Psoas muscle (tissue), 8 donors: ENCODE results near the gene RHBDL3. TPM values are rescaled to one million over a fixed set of nuclear protein-coding genes. Genes with fewer than 3 reads are reported as not detected.
"Not testable (repeated sequence)": the region's sequence is repeated elsewhere in the genome, so short reads cannot be mapped to it uniquely, and the experiment has no call there.

Source experiments
- ATAC-seq, 4 donors: fragments of 200-7000 bp; cut with Tn5 transposase; one replicate each; pipeline ENCODE4 v1.9.1; 2020; ENCODE audit warnings: moderate library complexity in 3 of 4, mild to moderate bottlenecking in 2 of 4
- DNase-seq, 2 donors: peaks; one replicate each; pipeline ENCODE4 v3.0.0-alpha.2; 2020
- H3K27ac ChIP-seq: fragments of 200-600 bp; one replicate; pipeline ENCODE4 v1.8.0; 2022
- H3K27me3 ChIP-seq, 3 donors: fragments of 200-600 bp in 1 of 3; one replicate each; pipeline versions ENCODE4 v1.6.1 to v1.8.0; 2013 to 2022; ENCODE audit warnings: low read length in 2 of 3, mild to moderate bottlenecking in 2 of 3, moderate library complexity in 1 of 3; ENCODE audit not compliant: insufficient read depth in 3 of 3
- H3K36me3 ChIP-seq, 2 donors: fragments of 200-600 bp in 1 of 2; one replicate each; pipeline versions ENCODE4 v1.6.1 to v1.8.0; 2013 to 2022; ENCODE audit warnings: low read depth in 1 of 2, mild to moderate bottlenecking in 1 of 2, moderate library complexity in 1 of 2; ENCODE audit not compliant: insufficient read depth in 1 of 2
- H3K4me1 ChIP-seq: fragments of 200-600 bp; one replicate; pipeline ENCODE4 v1.8.0; 2022
- H3K4me3 ChIP-seq: fragments of 200-600 bp; one replicate; pipeline ENCODE4 v1.8.0; 2022; ENCODE audit warnings: mild to moderate bottlenecking
- H3K9me3 ChIP-seq: fragments of 200-600 bp; one replicate; pipeline ENCODE4 v1.8.0; 2022
- WGBS, 3 donors: extraction: QIAGEN DNeasy Blood & Tissue Kit; methylation state at CpG; one replicate each; pipeline versions ENCODE4 v1.1.6 to v1.1.7; 2013; 5-methylcytosine and 5-hydroxymethylcytosine counted together
- intact Hi-C, 2 donors: fragments of 100-400 bp; cut with DNase I; formaldehyde crosslinking; loops; one replicate each; pipeline versions ENCODE4 v1.11.0 to v1.14.2; 2022
- polyA plus RNA-seq, 3 donors: library from polyadenylated mRNA; stranded (reverse); fragments of 200-250 nt; gene quantifications; one replicate each; pipeline ENCODE4 v1.2.3, GENCODE V29; 2013
- total RNA-seq, 4 donors: library from RNA; stranded (reverse); fragmentation: NEBNext Ultra II Directional in 2 of 4; extraction: Animal tissue kit (Norgen Biotek cat#: 25700) in 2 of 4; gene quantifications; one replicate each; pipeline versions ENCODE4 v1.2.1 to v1.2.4, GENCODE V29; 2021 to 2023
- TF ChIP-seq, protein P1 (sequence below): fragments of 200-600 bp; IDR thresholded peaks from one replicate; pipeline ENCODE4 v1.8.0; 2022; ENCODE audit warnings: antibody characterized with exemption
- donor health status: healthy with polysubstance abuse.
- donor health status: DM: no; HTN: no; CAD: no; lungs with moderate emphysema.
- donor health status: Bipolar disorder and iron deficiency.
- donor health status: healthy.
- donor health status: DM: yes; HTN: yes; CAD: no.
- donor health status: DM: no; HTN: no; CAD: no.
- donor health status: DM: no; HTN: no; CAD: no.
- donor health status: DM: yes; HTN: yes; CAD: no.

Gene RHBDL3
- total and polyA plus RNA-seq, 7 donors = 0.04 to 0.19 (median 0.12) TPM; not detected in 1

DNA sequence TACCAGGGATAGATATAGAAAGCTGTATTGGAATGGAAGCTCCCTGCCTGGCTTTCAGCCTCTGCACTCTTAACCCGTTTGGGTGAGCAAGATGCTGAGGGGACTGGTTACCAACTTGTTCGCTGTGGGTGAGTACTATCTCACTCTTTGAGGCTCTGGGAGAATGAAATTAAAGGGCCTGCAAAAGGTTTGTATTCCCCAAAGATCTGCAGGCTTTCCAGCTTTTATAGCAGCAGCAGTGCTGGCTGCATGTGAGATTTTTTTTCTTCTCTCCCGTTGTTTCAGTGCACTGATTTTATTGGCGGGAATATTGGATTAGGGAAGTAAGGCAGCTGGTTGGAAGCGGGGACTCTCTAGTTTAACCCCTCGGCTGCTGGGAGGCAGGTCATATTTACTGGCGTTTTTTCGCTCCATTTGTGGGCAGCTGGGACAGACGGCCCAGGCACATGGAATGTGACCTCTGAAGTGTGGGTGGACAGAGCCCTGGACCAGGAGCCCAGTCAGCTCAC lies 45.5 kb downstream of the RHBDL3 start:
- peak overlapping the region; percentile 22 for H3K4me3 ChIP-seq
- no peak for DNase-seq
- H3K4me1 ChIP-seq = no peaks in the 10 kb centered on the region
- peaks cover 0 to 4% (median 0%) of the 10 kb centered on the region in 3 donors for H3K27me3 ChIP-seq
- intact Hi-C loops = loop anchor here in 1 of 2 donors (5.0 kb wide), 1 partner anchor 34 kb away; no protein-coding TSS in a partner anchor
- H3K27ac ChIP-seq = no peak overlapping the region
- TF ChIP-seq, protein P1, sequence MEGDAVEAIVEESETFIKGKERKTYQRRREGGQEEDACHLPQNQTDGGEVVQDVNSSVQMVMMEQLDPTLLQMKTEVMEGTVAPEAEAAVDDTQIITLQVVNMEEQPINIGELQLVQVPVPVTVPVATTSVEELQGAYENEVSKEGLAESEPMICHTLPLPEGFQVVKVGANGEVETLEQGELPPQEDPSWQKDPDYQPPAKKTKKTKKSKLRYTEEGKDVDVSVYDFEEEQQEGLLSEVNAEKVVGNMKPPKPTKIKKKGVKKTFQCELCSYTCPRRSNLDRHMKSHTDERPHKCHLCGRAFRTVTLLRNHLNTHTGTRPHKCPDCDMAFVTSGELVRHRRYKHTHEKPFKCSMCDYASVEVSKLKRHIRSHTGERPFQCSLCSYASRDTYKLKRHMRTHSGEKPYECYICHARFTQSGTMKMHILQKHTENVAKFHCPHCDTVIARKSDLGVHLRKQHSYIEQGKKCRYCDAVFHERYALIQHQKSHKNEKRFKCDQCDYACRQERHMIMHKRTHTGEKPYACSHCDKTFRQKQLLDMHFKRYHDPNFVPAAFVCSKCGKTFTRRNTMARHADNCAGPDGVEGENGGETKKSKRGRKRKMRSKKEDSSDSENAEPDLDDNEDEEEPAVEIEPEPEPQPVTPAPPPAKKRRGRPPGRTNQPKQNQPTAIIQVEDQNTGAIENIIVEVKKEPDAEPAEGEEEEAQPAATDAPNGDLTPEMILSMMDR = no peak
- WGBS, 3 donors = 6 to 18% (median 10%) methylated on average over 9 of the region's 9 CpGs
- no peaks in the 10 kb centered on the region for H3K9me3 ChIP-seq
- no peak for ATAC-seq
- H3K36me3 ChIP-seq = no peaks in the 10 kb centered on the region

DNA sequence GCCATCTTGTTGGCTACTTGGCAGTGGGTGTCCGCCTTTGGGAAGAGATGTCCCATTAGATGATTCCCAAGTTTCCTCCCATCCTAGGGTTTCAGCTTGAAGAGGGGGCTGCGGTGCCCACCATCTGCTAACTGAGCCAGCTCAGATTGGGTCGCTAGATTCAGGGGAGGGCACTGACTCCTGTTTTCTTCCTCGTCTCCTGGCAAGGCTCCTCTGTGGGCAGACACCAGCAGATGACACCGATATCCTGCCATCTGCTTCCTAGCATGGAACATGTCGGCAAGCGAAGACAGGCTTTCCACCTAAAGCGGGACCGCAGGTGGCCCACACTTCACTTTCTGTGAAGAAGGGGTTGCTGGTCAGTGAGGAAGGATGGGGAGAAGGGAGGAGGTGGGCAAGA lies 49.0 kb downstream of the RHBDL3 start:
- 72 to 79% (median 75%) methylated on average over 9 of the region's 9 CpGs for WGBS, 3 donors
- no peaks in the 10 kb centered on the region for H3K9me3 ChIP-seq
- no peaks in the 10 kb centered on the region for H3K27me3 ChIP-seq
- no peak overlapping the region for H3K27ac ChIP-seq
- no peaks in the 10 kb centered on the region for H3K36me3 ChIP-seq
- intact Hi-C loops = loop anchor here in 1 of 2 donors (5.0 kb wide), 1 partner anchor 37 kb away; no protein-coding TSS in a partner anchor
- H3K4me1 ChIP-seq = no peaks in the 10 kb centered on the region
- DNase-seq = no peak
- no peak for ATAC-seq
- TF ChIP-seq, protein P1 = no peak
- no peak overlapping the region for H3K4me3 ChIP-seq

DNA sequence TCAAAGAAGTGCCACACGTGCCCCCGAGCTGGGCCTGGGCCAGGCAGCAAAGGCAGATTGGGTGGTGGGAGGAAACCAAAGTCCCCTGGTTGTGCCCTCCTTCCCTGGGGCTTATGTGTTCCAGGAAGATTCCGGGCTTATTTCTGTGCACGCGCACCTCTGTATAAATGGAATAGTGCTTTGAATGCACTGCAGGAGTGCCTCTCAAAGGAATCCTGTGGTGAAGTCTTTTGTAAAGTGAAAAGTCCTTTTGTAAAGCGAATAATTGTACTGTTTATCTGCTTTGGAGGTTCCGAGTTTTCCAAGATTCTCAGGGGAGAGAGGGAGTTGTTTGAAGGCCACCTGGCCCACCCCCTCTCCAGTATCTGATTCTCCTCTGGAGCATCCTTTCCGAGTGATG lies 49.5 kb downstream of the RHBDL3 start:
- H3K4me3 ChIP-seq = no peak overlapping the region
- WGBS, 3 donors = 81 to 88% (median 85%) methylated on average over 8 of the region's 8 CpGs
- H3K27ac ChIP-seq = no peak overlapping the region
- TF ChIP-seq, protein P1 = no peak
- ATAC-seq = no peak
- no peak for DNase-seq
- H3K27me3 ChIP-seq = no peaks in the 10 kb centered on the region
- no peaks in the 10 kb centered on the region for H3K9me3 ChIP-seq
- H3K36me3 ChIP-seq = no peaks in the 10 kb centered on the region
- intact Hi-C loops = no loop called here
- no peaks in the 10 kb centered on the region for H3K4me1 ChIP-seq

DNA sequence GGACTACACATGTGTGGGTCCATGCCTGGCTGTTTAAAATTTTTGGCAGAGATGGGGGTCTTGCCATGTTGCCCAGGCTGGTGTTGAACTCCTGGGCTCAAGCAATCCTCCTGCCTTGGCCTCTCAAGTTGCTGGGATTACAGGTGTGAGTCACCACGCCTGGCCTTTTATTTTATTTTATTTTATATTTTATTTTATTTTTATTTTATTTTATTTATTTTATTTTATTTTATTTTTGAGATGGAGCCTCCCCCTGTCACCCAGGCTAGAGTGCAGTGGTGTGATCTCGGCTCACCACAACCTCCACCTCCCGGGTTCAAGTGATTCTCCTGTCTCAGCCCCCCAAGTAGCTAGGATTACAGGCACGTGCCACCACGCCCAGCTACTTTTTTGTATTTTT lies 51.0 kb downstream of the RHBDL3 start:
- 90 to 93% (median 92%) methylated on average over 5 of the region's 5 CpGs for WGBS, 3 donors
- H3K4me1 ChIP-seq, DNase-seq, ATAC-seq, H3K27me3 ChIP-seq, H3K9me3 ChIP-seq, H3K36me3 ChIP-seq, intact Hi-C loops, H3K4me3 ChIP-seq, H3K27ac ChIP-seq: not testable (repeated sequence)

DNA sequence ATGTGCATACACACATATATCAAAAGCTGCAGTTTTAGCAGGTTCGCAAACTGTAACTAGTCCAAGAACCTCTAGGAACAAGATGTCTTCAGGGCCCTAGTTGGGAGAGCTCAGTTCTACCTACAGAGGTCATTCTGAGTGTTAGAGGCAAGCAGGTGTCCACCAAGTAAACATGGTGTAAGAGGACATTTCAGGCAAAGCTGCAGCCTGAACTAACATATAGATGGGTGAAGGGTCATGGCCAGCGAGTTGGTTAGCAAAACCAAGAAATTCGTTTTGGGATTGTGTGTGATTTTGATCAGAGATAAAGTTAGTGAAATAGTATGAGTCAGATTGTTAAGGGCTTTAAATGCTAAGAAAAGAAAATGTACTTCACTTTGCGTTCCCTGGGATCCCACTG lies 51.7 kb downstream of the RHBDL3 start:
- 85 to 87% (median 86%) methylated on average over 4 of the region's 4 CpGs for WGBS, 3 donors
- TF ChIP-seq, protein P1 = no peak
- intact Hi-C loops = no loop called here
- H3K9me3 ChIP-seq = no peaks in the 10 kb centered on the region
- no peaks in the 10 kb centered on the region for H3K4me1 ChIP-seq
- no peak for ATAC-seq
- DNase-seq = no peak
- H3K27ac ChIP-seq = no peak overlapping the region
- no peak overlapping the region for H3K4me3 ChIP-seq
- H3K27me3 ChIP-seq = no peaks in the 10 kb centered on the region
- H3K36me3 ChIP-seq = no peaks in the 10 kb centered on the region
